PC-9 (cell line): ENCODE measurements around the gene IL18RAP. TPM values are rescaled to one million over a fixed set of nuclear protein-coding genes. Genes with fewer than 3 reads are reported as not detected.

Source experiments
- BruUV-seq: library from RNA; stranded (reverse); fragments of 400-500 nt; replicated peaks from 2 replicates; lab custom pipeline; 2021; lab: Mats Ljungman, UMichigan
- CTCF ChIA-PET: fragments of 300-600 bp; sonication (Branson Sonifier 250); formaldehyde crosslinking; loops from one replicate; lab custom pipeline; 2022; ENCODE audit warnings: antibody characterized with exemption; lab: Charles Lee
- POLR2A ChIA-PET: fragments of 300-600 bp; sonication (Branson Sonifier 250); formaldehyde crosslinking; loops from one replicate; lab custom pipeline; 2022; ENCODE audit warnings: antibody characterized with exemption; ENCODE audit not compliant: unreplicated experiment; lab: Charles Lee
- DNase-seq, 2 experiments: peaks; one replicate each; pipeline versions ENCODE4 v3.0.0 to v3.0.0-alpha.2; 2015 to 2022; ENCODE audit warnings: mixed read lengths in 1 of 2
- H2AFZ ChIP-seq: fragments of 200-600 bp; sonication (generic); 2 replicates; pipeline ENCODE4 v1.8.1; 2017; ENCODE audit warnings: antibody characterized with exemption
- H3F3A ChIP-seq: fragments of 200-600 bp; sonication (generic); 2 replicates; pipeline ENCODE4 v1.8.1; 2017; ENCODE audit warnings: antibody characterized with exemption, mild to moderate bottlenecking, low read depth; ENCODE audit not compliant: insufficient read depth
- H3K27ac ChIP-seq: fragments of 200-600 bp; sonication (generic); 2 replicates; pipeline ENCODE4 v1.6.1; 2016; ENCODE audit warnings: mixed run types
- H3K27me3 ChIP-seq: fragments of 200-600 bp; sonication (generic); 2 replicates; pipeline ENCODE4 v1.6.1; 2016; ENCODE audit warnings: low read depth, mixed run types; ENCODE audit not compliant: insufficient read depth
- H3K36me3 ChIP-seq: fragments of 200-600 bp; sonication (generic); 2 replicates; pipeline ENCODE4 v1.6.1; 2016; ENCODE audit warnings: low read depth, mixed run types
- H3K4me1 ChIP-seq: fragments of 200-600 bp; sonication (generic); replicated peaks from 2 replicates; pipeline ENCODE4 v1.6.1; 2016; ENCODE audit warnings: mixed run types; ENCODE audit not compliant: insufficient read depth
- H3K4me2 ChIP-seq: fragments of 200-600 bp; sonication (generic); 2 replicates; pipeline ENCODE4 v1.6.1; 2017; ENCODE audit warnings: mixed run types
- H3K4me3 ChIP-seq: fragments of 200-600 bp; sonication (generic); 2 replicates; pipeline ENCODE4 v1.6.1; 2016; ENCODE audit warnings: mixed run types
- H3K79me2 ChIP-seq: fragments of 200-600 bp; sonication (generic); 2 replicates; pipeline ENCODE4 v1.6.1; 2017; ENCODE audit warnings: low read depth, mixed run types
- H3K9me2 ChIP-seq: fragments of 200-600 bp; sonication (generic); 2 replicates; pipeline ENCODE4 v1.8.1; 2017; ENCODE audit warnings: mild to moderate bottlenecking; ENCODE audit not compliant: insufficient read depth
- H3K9me3 ChIP-seq: fragments of 200-600 bp; sonication (generic); 2 replicates; pipeline ENCODE4 v1.8.1; 2016; ENCODE audit warnings: low read depth; ENCODE audit not compliant: insufficient read depth
- H4K20me1 ChIP-seq: fragments of 200-600 bp; sonication (generic); 2 replicates; pipeline ENCODE4 v1.8.1; 2017; ENCODE audit not compliant: insufficient read depth
- CTCF ChIP-seq: fragments of 200-600 bp; sonication (generic); conservative IDR thresholded peaks from 2 replicates; pipeline ENCODE4 v1.6.1; 2017; ENCODE audit warnings: mixed run types, antibody characterized with exemption, mild to moderate bottlenecking, moderate library complexity
- EZH2 ChIP-seq: fragments of 200-600 bp; sonication (generic); IDR thresholded peaks from 2 replicates; pipeline ENCODE4 v1.8.0; 2017; ENCODE audit warnings: antibody characterized with exemption, low read depth
- intact Hi-C: fragments of 100-400 bp; cut with micrococcal nuclease; formaldehyde crosslinking; loops from one replicate; pipeline ENCODE4 v1.10.0; 2022; ENCODE audit not compliant: unreplicated experiment
- total RNA-seq: library from RNA; stranded (reverse); gene quantifications from 2 replicates; pipeline ENCODE4 v1.2.3, GENCODE V29; 2021

Gene IL18RAP
- total RNA-seq, 1 experiment from 2014 or later = not detected

GRCh38 chr2:102399499-102400141, 23.3 kb upstream of the IL18RAP start:
- Histone ChIP-seq H4K20me1 (no peaks in the 10 kb centered on the region), H3K9me2 (0 out of 2 replicates have a peak, but pooled peaks cover 3% of the 10 kb centered on the region), H3K27ac (no peak overlapping the region), H3K36me3 (no peaks in the 10 kb centered on the region), H3K4me1 (no peaks in the 10 kb centered on the region), H2AFZ (no peak overlapping the region), H3K9me3 (no peaks in the 10 kb centered on the region), H3F3A (no peaks in the 10 kb centered on the region), H3K4me3 (no peak overlapping the region), H3K4me2 (no peak overlapping the region), H3K79me2 (no peaks in the 10 kb centered on the region), H3K27me3 (no peaks in the 10 kb centered on the region)
- no peak for TF ChIP-seq CTCF
- TF ChIP-seq EZH2 = no peak
- POLR2A ChIA-PET = interaction anchor here (0.6 kb wide), 1 partner anchor 271 kb away, joined by 5 read pairs; no protein-coding TSS in a partner anchor
- intact Hi-C loops = no loop called here
- DNase-seq = peak in 1 of 2 experiments; percentile 17
- CTCF ChIA-PET = interaction anchor here (1.3 kb wide), 1 partner anchor 516 kb away, joined by 3 read pairs; no protein-coding TSS in a partner anchor
- BruUV-seq = no TSS peak

- Histone ChIP-seq H3K4me3 (no peak overlapping the region), H3F3A (no peaks in the 10 kb centered on the region), H3K4me1 (no peaks in the 10 kb centered on the region), H3K27ac (no peak overlapping the region), H3K9me2 (no peaks in the 10 kb centered on the region), H3K9me3 (peaks cover 3% of the 10 kb centered on the region; the same call in 1 of the 2 replicates), H3K79me2 (no peaks in the 10 kb centered on the region), H4K20me1 (no peaks in the 10 kb centered on the region), H2AFZ (no peak overlapping the region), H3K4me2 (no peak overlapping the region), H3K27me3 (no peaks in the 10 kb centered on the region), H3K36me3 (no peaks in the 10 kb centered on the region)
- intact Hi-C loops = no loop called here
- DNase-seq = no peak
- TF ChIP-seq CTCF = no peak
- no peak for TF ChIP-seq EZH2
- no TSS peak for BruUV-seq
- ChIA-PET CTCF (no interaction called here), POLR2A (no interaction called here)
Observed at GRCh38 chr2:102401456-102401855, 21.5 kb upstream of the IL18RAP start.

- Histone ChIP-seq H3K36me3 (no peaks in the 10 kb centered on the region), H3K9me2 (no peaks in the 10 kb centered on the region), H2AFZ (no peak overlapping the region), H3F3A (no peaks in the 10 kb centered on the region), H3K27me3 (no peaks in the 10 kb centered on the region), H3K4me2 (no peak overlapping the region), H3K4me1 (no peaks in the 10 kb centered on the region), H3K79me2 (no peaks in the 10 kb centered on the region), H3K27ac (no peak overlapping the region), H3K4me3 (no peak overlapping the region), H4K20me1 (no peaks in the 10 kb centered on the region), H3K9me3 (peaks cover 3% of the 10 kb centered on the region; the same call in 1 of the 2 replicates)
- ChIA-PET POLR2A (no interaction called here), CTCF (no interaction called here)
- intact Hi-C loops = no loop called here
- no TSS peak for BruUV-seq
- TF ChIP-seq EZH2 (no peak), CTCF (no peak)
- no peak for DNase-seq
Observed at GRCh38 chr2:102401865-102402264, 21.1 kb upstream of the IL18RAP start.
